Activated B cell treated with CpG ODN at 0.5 μM for 24 hours (primary cell): Measurements from ENCODE around the gene SLC1A2. TPM values are rescaled to one million over a fixed set of nuclear protein-coding genes. Genes with fewer than 3 reads are reported as not detected.
A peak's percentile ranks its signal among the peaks of the same experiment; 100 is the strongest.

Experiments
- ATAC-seq: fragments of 200-7000 bp; cut with Tn5 transposase; one replicate; pipeline ENCODE4 v1.10.0; 2021; ENCODE audit warnings: low read depth, mild to moderate bottlenecking, moderate library complexity
- CTCF ChIA-PET: fragments of 350-600 bp; sonication (Branson Sonifier 250); formaldehyde crosslinking; loops from one replicate; lab custom pipeline; 2021; ENCODE audit warnings: antibody characterized with exemption; lab: Charles Lee
- POLR2A ChIA-PET: fragments of 350-600 bp; sonication (Branson Sonifier 250); formaldehyde crosslinking; loops from one replicate; lab custom pipeline; 2021; ENCODE audit warnings: antibody characterized with exemption; lab: Charles Lee
- DNase-seq: peaks from one replicate; pipeline ENCODE4 v3.0.0; 2022
- H3K27ac Mint-ChIP-seq: one replicate; pipeline ENCODE4 v1.8.0; 2020; ENCODE audit warnings: mixed read lengths
- H3K27me3 Mint-ChIP-seq: one replicate; pipeline ENCODE4 v1.8.0; 2021; ENCODE audit warnings: mixed read lengths
- H3K36me3 Mint-ChIP-seq: one replicate; pipeline ENCODE4 v1.8.0; 2021; ENCODE audit warnings: low read depth, mixed read lengths
- H3K4me1 Mint-ChIP-seq: one replicate; pipeline ENCODE4 v1.8.0; 2021; ENCODE audit warnings: mixed read lengths
- H3K4me3 Mint-ChIP-seq: one replicate; pipeline ENCODE4 v1.8.0; 2020; ENCODE audit warnings: mild to moderate bottlenecking, mixed read lengths
- H3K9me3 Mint-ChIP-seq: one replicate; pipeline ENCODE4 v1.8.0; 2020; ENCODE audit warnings: mixed read lengths
- intact Hi-C: fragments of 100-400 bp; cut with micrococcal nuclease; formaldehyde crosslinking; loops from one replicate; pipeline ENCODE4 v1.15.1; 2024
- total RNA-seq: library from RNA; stranded (reverse); gene quantifications from 2 replicates; pipeline ENCODE4 v1.2.3, GENCODE V29; 2022
- TF ChIP-seq, protein P1 (sequence below): fragments of 200-600 bp; IDR thresholded peaks from one replicate; pipeline ENCODE4 v1.8.0; 2022; ENCODE audit warnings: antibody characterized with exemption, mild to moderate bottlenecking

Gene SLC1A2
- total RNA-seq, 1 donor from 2014 or later: not detected

- intact Hi-C loops: loop anchor here (2.0 kb wide), 1 partner anchor 40 kb away; no protein-coding TSS in a partner anchor
- ChIA-PET CTCF (no interaction called here), POLR2A (interaction anchor here (1.3 kb wide), 1 partner anchor 39 kb away, joined by 4 read pairs; no protein-coding TSS in a partner anchor)
- no peaks in the 10 kb centered on the region for H3K9me3 Mint-ChIP-seq
- peak overlapping the region; percentile 63 for H3K27ac Mint-ChIP-seq
- no peaks in the 10 kb centered on the region for H3K36me3 Mint-ChIP-seq
- ATAC-seq (peak; percentile 75), DNase-seq (no peak)
- TF ChIP-seq, protein P1, sequence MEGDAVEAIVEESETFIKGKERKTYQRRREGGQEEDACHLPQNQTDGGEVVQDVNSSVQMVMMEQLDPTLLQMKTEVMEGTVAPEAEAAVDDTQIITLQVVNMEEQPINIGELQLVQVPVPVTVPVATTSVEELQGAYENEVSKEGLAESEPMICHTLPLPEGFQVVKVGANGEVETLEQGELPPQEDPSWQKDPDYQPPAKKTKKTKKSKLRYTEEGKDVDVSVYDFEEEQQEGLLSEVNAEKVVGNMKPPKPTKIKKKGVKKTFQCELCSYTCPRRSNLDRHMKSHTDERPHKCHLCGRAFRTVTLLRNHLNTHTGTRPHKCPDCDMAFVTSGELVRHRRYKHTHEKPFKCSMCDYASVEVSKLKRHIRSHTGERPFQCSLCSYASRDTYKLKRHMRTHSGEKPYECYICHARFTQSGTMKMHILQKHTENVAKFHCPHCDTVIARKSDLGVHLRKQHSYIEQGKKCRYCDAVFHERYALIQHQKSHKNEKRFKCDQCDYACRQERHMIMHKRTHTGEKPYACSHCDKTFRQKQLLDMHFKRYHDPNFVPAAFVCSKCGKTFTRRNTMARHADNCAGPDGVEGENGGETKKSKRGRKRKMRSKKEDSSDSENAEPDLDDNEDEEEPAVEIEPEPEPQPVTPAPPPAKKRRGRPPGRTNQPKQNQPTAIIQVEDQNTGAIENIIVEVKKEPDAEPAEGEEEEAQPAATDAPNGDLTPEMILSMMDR: no peak
- peak overlapping the region; percentile 60 for H3K4me3 Mint-ChIP-seq
- H3K27me3 Mint-ChIP-seq: no peaks in the 10 kb centered on the region
- H3K4me1 Mint-ChIP-seq: peaks cover 35% of the 10 kb centered on the region
Observed at GRCh38 chr11:35272391-35272902, 146.9 kb downstream of the SLC1A2 start.

- intact Hi-C loops: no loop called here
- Mint-ChIP-seq H3K4me3 (no peak overlapping the region), H3K9me3 (no peaks in the 10 kb centered on the region), H3K27ac (no peak overlapping the region), H3K36me3 (no peaks in the 10 kb centered on the region), H3K27me3 (no peaks in the 10 kb centered on the region), H3K4me1 (peaks cover 35% of the 10 kb centered on the region)
- DNase-seq (no peak), ATAC-seq (no peak)
- POLR2A ChIA-PET: no interaction called here
- CTCF ChIA-PET: no interaction called here
- TF ChIP-seq, protein P1: no peak
Observed at GRCh38 chr11:35271031-35271430, 148.3 kb downstream of the SLC1A2 start.

DNA sequence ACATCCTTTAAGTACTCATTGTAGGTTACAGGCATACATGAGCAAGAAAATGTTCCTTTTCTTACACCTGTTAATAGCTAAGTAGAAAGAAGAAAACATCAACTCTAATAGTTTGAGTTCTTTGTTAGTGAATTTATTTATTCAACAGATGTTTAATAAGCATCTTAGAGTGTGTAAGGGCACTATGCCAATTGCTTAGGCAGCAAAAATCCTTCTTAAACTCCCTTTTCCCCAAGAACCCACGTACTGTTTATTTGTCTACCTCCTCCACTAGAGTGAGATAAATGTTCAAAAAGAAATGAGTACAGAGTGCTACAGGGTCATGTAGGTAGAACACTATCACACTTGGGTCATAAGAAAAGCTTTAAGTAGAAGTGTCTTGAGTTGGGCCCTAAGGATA lies 149.0 kb downstream of the SLC1A2 start:
- intact Hi-C loops: no loop called here
- Mint-ChIP-seq H3K36me3 (no peaks in the 10 kb centered on the region), H3K4me1 (peaks cover 41% of the 10 kb centered on the region), H3K27me3 (no peaks in the 10 kb centered on the region), H3K4me3 (no peak overlapping the region), H3K27ac (no peak overlapping the region), H3K9me3 (no peaks in the 10 kb centered on the region)
- no peak for ATAC-seq
- ChIA-PET POLR2A (no interaction called here), CTCF (no interaction called here)
- TF ChIP-seq, protein P1: no peak
- no peak for DNase-seq

- no peak for DNase-seq
- TF ChIP-seq, protein P1: no peak
- no peaks in the 10 kb centered on the region for H3K27me3 Mint-ChIP-seq
- POLR2A ChIA-PET: no interaction called here
- no peak overlapping the region for H3K4me3 Mint-ChIP-seq
- H3K9me3 Mint-ChIP-seq: no peaks in the 10 kb centered on the region
- no peaks in the 10 kb centered on the region for H3K36me3 Mint-ChIP-seq
- no peak for ATAC-seq
- H3K4me1 Mint-ChIP-seq: peaks cover 29% of the 10 kb centered on the region
- no peak overlapping the region for H3K27ac Mint-ChIP-seq
- intact Hi-C loops: no loop called here
- CTCF ChIA-PET: interaction anchor here (1.5 kb wide), 1 partner anchor 121 kb away, joined by 5 read pairs; no protein-coding TSS in a partner anchor
Observed at GRCh38 chr11:35267504-35267903, 151.9 kb downstream of the SLC1A2 start.

DNA sequence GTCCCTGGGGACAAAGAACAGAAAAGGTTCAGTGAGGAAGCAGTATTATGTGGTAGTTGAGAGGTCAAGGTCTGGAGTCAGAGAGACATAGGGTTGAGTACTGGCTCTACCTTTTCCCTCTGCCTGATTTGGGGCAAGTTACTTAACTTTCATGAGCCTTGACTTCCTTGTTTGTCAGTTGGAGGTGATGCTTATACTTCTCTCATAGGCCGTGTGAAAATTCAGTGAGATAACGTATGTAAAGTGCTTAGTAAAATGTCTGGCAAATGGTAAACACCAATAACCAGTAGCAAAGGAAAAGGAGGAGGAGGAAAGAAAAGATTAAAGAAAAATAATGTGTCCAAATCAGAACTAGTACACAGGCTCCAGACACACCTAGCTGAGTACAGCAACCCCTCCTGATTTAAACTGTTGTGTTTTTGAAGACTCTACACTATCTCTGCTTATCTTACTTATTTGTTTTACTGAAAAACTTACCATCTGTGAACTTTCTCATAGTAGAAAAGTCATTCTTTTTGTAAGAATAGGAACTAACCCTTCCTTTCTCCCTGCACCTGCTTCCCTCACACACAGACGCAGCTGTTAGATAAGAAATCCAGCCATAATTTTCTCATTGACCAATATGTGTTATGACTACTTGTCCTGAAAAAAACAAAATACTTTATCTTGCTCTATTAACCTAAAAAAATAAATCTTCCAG lies 153.5 kb downstream of the SLC1A2 start:
- Mint-ChIP-seq H3K27me3 (no peaks in the 10 kb centered on the region), H3K4me1 (peaks cover 13% of the 10 kb centered on the region), H3K27ac (no peak overlapping the region), H3K4me3 (no peak overlapping the region), H3K36me3 (no peaks in the 10 kb centered on the region), H3K9me3 (no peaks in the 10 kb centered on the region)
- ATAC-seq (no peak), DNase-seq (no peak)
- TF ChIP-seq, protein P1: no peak
- POLR2A ChIA-PET: no interaction called here
- CTCF ChIA-PET: interaction anchor here (1.0 kb wide), 1 partner anchor 126 kb away, joined by 4 read pairs; no protein-coding TSS in a partner anchor
- intact Hi-C loops: no loop called here
